ENCODE measurements around the gene CA12. TPM values are rescaled to one million over a fixed set of nuclear protein-coding genes. Genes with fewer than 3 reads are reported as not detected.

Gene CA12
- total and polyA plus RNA-seq, 4 donors: 0.07 to 5.1 (median 1.5) TPM

- WGBS: 93% methylated on average over 7 of the region's 7 CpGs
- H3K9me3 ChIP-seq (ENCODE audit: control insufficient read depth in 4 of 4, low read length in 3 of 4): no peaks in the 10 kb centered on the region
- no peak overlapping the region for H3K4me3 ChIP-seq (ENCODE audit: low read depth in 1 of 3, low read length in 3 of 3)
- no peak overlapping the region for H3K9ac ChIP-seq (ENCODE audit: low read depth in 1 of 2, low read length in 2 of 2)
- H3K27ac ChIP-seq (ENCODE audit: low read depth in 1 of 2, low read length in 2 of 2): no peak overlapping the region
- no peaks in the 10 kb centered on the region for H3K36me3 ChIP-seq (ENCODE audit: control insufficient read depth in 4 of 4, insufficient read depth in 3 of 4, low read depth in 1 of 4, low read length in 3 of 4)
- no peaks in the 10 kb centered on the region for H3K27me3 ChIP-seq (ENCODE audit: control insufficient read depth in 4 of 4, insufficient read depth in 4 of 4, low read length in 3 of 4)
- DNase-seq (ENCODE audit: low spot score): no peak
- H3K4me1 ChIP-seq (ENCODE audit: control insufficient read depth in 4 of 4, insufficient read depth in 4 of 4, low read length in 3 of 4): no peaks in the 10 kb centered on the region
- no peak for TF ChIP-seq GABPA (IDR thresholded peaks at IDR 0.05 in 1 of 2, conservative IDR thresholded peaks at IDR 0.05 in 1 of 2)
- TF ChIP-seq HNF4G (IDR thresholded peaks at IDR 0.05): no peak
- no peak for TF ChIP-seq NR2F2 (IDR thresholded peaks at IDR 0.05)
- TF ChIP-seq JUND (IDR thresholded peaks at IDR 0.05): no peak
- no peak for TF ChIP-seq FOXA2 (IDR thresholded peaks at IDR 0.05)
- TF ChIP-seq, protein P1, sequence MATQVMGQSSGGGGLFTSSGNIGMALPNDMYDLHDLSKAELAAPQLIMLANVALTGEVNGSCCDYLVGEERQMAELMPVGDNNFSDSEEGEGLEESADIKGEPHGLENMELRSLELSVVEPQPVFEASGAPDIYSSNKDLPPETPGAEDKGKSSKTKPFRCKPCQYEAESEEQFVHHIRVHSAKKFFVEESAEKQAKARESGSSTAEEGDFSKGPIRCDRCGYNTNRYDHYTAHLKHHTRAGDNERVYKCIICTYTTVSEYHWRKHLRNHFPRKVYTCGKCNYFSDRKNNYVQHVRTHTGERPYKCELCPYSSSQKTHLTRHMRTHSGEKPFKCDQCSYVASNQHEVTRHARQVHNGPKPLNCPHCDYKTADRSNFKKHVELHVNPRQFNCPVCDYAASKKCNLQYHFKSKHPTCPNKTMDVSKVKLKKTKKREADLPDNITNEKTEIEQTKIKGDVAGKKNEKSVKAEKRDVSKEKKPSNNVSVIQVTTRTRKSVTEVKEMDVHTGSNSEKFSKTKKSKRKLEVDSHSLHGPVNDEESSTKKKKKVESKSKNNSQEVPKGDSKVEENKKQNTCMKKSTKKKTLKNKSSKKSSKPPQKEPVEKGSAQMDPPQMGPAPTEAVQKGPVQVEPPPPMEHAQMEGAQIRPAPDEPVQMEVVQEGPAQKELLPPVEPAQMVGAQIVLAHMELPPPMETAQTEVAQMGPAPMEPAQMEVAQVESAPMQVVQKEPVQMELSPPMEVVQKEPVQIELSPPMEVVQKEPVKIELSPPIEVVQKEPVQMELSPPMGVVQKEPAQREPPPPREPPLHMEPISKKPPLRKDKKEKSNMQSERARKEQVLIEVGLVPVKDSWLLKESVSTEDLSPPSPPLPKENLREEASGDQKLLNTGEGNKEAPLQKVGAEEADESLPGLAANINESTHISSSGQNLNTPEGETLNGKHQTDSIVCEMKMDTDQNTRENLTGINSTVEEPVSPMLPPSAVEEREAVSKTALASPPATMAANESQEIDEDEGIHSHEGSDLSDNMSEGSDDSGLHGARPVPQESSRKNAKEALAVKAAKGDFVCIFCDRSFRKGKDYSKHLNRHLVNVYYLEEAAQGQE (IDR thresholded peaks at IDR 0.05): no peak
- no peak for TF ChIP-seq EGR1 (IDR thresholded peaks at IDR 0.05; ENCODE audit: low read depth in 2 of 2)
- TF ChIP-seq, protein P2, sequence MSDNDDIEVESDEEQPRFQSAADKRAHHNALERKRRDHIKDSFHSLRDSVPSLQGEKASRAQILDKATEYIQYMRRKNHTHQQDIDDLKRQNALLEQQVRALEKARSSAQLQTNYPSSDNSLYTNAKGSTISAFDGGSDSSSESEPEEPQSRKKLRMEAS (IDR thresholded peaks at IDR 0.05): no peak
- TF ChIP-seq, protein P3, sequence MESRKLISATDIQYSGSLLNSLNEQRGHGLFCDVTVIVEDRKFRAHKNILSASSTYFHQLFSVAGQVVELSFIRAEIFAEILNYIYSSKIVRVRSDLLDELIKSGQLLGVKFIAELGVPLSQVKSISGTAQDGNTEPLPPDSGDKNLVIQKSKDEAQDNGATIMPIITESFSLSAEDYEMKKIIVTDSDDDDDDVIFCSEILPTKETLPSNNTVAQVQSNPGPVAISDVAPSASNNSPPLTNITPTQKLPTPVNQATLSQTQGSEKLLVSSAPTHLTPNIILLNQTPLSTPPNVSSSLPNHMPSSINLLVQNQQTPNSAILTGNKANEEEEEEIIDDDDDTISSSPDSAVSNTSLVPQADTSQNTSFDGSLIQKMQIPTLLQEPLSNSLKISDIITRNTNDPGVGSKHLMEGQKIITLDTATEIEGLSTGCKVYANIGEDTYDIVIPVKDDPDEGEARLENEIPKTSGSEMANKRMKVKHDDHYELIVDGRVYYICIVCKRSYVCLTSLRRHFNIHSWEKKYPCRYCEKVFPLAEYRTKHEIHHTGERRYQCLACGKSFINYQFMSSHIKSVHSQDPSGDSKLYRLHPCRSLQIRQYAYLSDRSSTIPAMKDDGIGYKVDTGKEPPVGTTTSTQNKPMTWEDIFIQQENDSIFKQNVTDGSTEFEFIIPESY (IDR thresholded peaks at IDR 0.05): no peak
- TF ChIP-seq RAD21 (IDR thresholded peaks at IDR 0.05): no peak
- TF ChIP-seq CTCF (IDR thresholded peaks at IDR 0.05; ENCODE audit: low read depth, low read length, missing input control): no peak
- TF ChIP-seq SP1 (IDR thresholded peaks at IDR 0.05): no peak
Measured at GRCh38 chr15:63324770-63325169, 56.9 kb downstream of the CA12 start.

DNA sequence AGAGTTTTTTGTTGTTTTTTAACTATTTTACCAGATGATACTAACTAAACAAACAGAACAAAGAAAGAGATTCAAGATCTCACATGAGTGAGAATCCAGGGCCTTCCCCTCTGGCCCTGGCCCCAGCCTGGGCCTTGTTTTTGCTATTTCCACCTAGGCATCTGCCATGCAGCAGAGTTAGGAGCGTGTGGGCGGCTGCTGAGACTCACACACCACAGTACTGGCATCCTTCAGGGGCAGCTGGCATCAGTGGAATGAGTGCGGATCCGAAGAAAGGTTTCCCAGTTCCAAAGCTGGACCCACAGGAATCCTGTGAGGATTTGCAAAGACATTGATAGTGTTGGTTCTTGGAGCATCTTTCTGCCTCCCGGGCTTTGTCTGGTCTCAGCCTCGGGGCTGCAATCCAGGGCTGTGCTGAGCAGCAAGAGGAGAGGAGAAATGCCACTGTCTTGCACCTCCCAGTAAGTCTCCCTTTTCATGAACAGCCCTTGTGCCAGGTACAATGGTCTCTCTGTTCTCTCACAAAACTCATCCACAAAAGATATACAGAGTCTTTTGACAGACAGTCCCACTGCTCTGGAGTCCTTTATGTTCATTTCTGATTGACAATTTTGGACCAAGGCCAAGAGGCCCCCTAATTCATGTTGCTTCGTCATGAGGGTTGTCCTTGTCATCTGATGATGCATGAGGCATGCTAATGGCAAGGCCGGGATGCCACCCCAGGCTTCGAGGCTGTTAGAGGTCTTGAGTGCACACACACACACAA, 57.7 kb downstream of the CA12 start:
- Histone ChIP-seq H3K27ac (ENCODE audit: low read depth in 1 of 2, low read length in 2 of 2) (no peak overlapping the region), H3K4me3 (ENCODE audit: low read depth in 1 of 3, low read length in 3 of 3) (no peak overlapping the region), H3K9me3 (ENCODE audit: control insufficient read depth in 4 of 4, low read length in 3 of 4) (no peaks in the 10 kb centered on the region), H3K4me1 (ENCODE audit: control insufficient read depth in 4 of 4, insufficient read depth in 4 of 4, low read length in 3 of 4) (no peaks in the 10 kb centered on the region), H3K36me3 (ENCODE audit: control insufficient read depth in 4 of 4, insufficient read depth in 3 of 4, low read depth in 1 of 4, low read length in 3 of 4) (no peaks in the 10 kb centered on the region), H3K9ac (ENCODE audit: low read depth in 1 of 2, low read length in 2 of 2) (no peak overlapping the region), H3K27me3 (ENCODE audit: control insufficient read depth in 4 of 4, insufficient read depth in 4 of 4, low read length in 3 of 4) (no peaks in the 10 kb centered on the region)
- TF ChIP-seq SP1 (IDR thresholded peaks at IDR 0.05) (no peak), CTCF (IDR thresholded peaks at IDR 0.05; ENCODE audit: low read depth, low read length, missing input control) (no peak), JUND (IDR thresholded peaks at IDR 0.05) (no peak), YY1 (IDR thresholded peaks at IDR 0.05) (no peak), RXRA (IDR thresholded peaks at IDR 0.05) (no peak), HNF4A (conservative IDR thresholded peaks at IDR 0.05) (no peak), GABPA (IDR thresholded peaks at IDR 0.05 in 1 of 2, conservative IDR thresholded peaks at IDR 0.05 in 1 of 2) (no peak), ATF3 (IDR thresholded peaks at IDR 0.05) (no peak), EGR1 (IDR thresholded peaks at IDR 0.05; ENCODE audit: low read depth in 2 of 2) (no peak), RAD21 (IDR thresholded peaks at IDR 0.05) (no peak), FOXA1 (IDR thresholded peaks at IDR 0.05) (no peak), TAF1 (conservative IDR thresholded peaks at IDR 0.05) (no peak), NR2F2 (IDR thresholded peaks at IDR 0.05) (no peak)
- TF ChIP-seq, protein P3 (IDR thresholded peaks at IDR 0.05): no peak
- TF ChIP-seq, protein P2 (IDR thresholded peaks at IDR 0.05): no peak
- 89% methylated on average over 9 of the region's 9 CpGs for WGBS
- no peak for DNase-seq (ENCODE audit: low spot score)
